ENCODE data around the gene KIF9.

- no peak for TF ChIP-seq CTCF (IDR thresholded peaks at IDR 0.05)
- TF ChIP-seq POLR2A (IDR thresholded peaks at IDR 0.05) = no peak
Observed at GRCh38 chr3:47270526-47270925, 12.1 kb downstream of the KIF9 start.

Measured in esophagus squamous epithelium (tissue), 4 donors.